ENCODE measurements around the gene GPR173.

The GPR173 gene

DNA sequence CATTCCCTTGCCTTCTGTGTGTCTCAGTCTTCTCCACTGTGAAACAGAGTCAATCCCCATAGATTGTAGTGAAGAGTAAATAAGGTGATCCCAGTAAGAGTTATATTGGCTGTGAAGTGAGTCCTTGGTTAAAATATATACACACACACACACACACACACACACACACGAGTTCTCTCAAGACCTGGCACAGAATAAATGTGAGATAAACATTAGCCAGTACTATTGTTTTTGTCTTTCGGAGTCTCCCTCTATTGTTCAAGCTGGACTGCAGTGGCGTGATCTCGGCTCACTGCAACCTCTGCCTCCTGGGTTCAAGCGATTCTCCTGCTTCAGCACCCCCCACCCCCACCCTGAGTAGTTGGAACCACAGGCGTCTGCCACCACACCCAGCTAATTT, 45.5 kb upstream of the GPR173 start:
- H3K79me2 ChIP-seq (ENCODE audit: insufficient read depth, low read length) = no peaks in the 10 kb centered on the region
- H3K9ac ChIP-seq (ENCODE audit: low read length) = no peak overlapping the region
- no peaks in the 10 kb centered on the region for H3F3A ChIP-seq (ENCODE audit: insufficient read depth)
- no peaks in the 10 kb centered on the region for H3K9me3 ChIP-seq (ENCODE audit: insufficient read depth, low read length)
- no peak overlapping the region for H3K4me2 ChIP-seq (ENCODE audit: low read depth, low read length, poor library complexity, severe bottlenecking)
- no peaks in the 10 kb centered on the region for H3K27me3 ChIP-seq (ENCODE audit: low read length)
- no peaks in the 10 kb centered on the region for H4K20me1 ChIP-seq (ENCODE audit: low read depth, low read length)
- H2AFZ ChIP-seq (ENCODE audit: low read depth, low read length, severe bottlenecking) = no peak overlapping the region
- no peak overlapping the region for H3K27ac ChIP-seq (ENCODE audit: low read depth, low read length)
- H3K36me3 ChIP-seq (ENCODE audit: low read length) = no peaks in the 10 kb centered on the region
- H3K9me2 ChIP-seq (replicated peaks; ENCODE audit: insufficient read depth, low read length) = no peaks in the 10 kb centered on the region
- TF ChIP-seq, protein P1, sequence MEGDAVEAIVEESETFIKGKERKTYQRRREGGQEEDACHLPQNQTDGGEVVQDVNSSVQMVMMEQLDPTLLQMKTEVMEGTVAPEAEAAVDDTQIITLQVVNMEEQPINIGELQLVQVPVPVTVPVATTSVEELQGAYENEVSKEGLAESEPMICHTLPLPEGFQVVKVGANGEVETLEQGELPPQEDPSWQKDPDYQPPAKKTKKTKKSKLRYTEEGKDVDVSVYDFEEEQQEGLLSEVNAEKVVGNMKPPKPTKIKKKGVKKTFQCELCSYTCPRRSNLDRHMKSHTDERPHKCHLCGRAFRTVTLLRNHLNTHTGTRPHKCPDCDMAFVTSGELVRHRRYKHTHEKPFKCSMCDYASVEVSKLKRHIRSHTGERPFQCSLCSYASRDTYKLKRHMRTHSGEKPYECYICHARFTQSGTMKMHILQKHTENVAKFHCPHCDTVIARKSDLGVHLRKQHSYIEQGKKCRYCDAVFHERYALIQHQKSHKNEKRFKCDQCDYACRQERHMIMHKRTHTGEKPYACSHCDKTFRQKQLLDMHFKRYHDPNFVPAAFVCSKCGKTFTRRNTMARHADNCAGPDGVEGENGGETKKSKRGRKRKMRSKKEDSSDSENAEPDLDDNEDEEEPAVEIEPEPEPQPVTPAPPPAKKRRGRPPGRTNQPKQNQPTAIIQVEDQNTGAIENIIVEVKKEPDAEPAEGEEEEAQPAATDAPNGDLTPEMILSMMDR (IDR thresholded peaks at IDR 0.05; ENCODE audit: insufficient read depth, low read length, poor library complexity, severe bottlenecking) = no peak
- TF ChIP-seq EZH2phosphoT487 (conservative IDR thresholded peaks at IDR 0.05; ENCODE audit: low read length) = no peak
- no peak overlapping the region for H3K4me3 ChIP-seq (ENCODE audit: insufficient read depth, low read length, poor library complexity, severe bottlenecking)

DNA sequence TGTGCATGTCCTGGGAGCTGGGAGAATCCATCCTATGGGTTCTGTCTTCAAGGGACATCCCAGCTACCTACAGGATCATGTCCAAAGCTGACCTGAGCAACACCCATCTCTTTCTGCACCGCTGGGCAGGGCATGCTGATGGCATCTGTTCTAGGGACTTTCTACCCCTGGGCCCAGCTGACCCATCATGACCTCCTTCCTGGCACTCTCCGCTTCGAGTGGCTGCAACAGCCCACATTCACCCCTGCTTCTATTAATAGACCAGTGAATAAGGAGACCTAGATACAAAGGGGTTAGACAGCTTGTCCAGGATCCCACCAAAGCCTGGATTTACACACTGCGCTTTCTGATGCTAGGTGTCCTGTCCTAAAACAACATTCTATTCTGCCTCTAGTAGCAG, 44.6 kb upstream of the GPR173 start:
- no peaks in the 10 kb centered on the region for H3K36me3 ChIP-seq (ENCODE audit: low read length)
- no peak overlapping the region for H2AFZ ChIP-seq (ENCODE audit: low read depth, low read length, severe bottlenecking)
- TF ChIP-seq, protein P1 (IDR thresholded peaks at IDR 0.05; ENCODE audit: insufficient read depth, low read length, poor library complexity, severe bottlenecking) = no peak
- no peak for TF ChIP-seq EZH2phosphoT487 (conservative IDR thresholded peaks at IDR 0.05; ENCODE audit: low read length)
- no peak overlapping the region for H3K4me3 ChIP-seq (ENCODE audit: insufficient read depth, low read length, poor library complexity, severe bottlenecking)
- H3K79me2 ChIP-seq (ENCODE audit: insufficient read depth, low read length) = no peaks in the 10 kb centered on the region
- no peak overlapping the region for H3K9ac ChIP-seq (ENCODE audit: low read length)
- no peaks in the 10 kb centered on the region for H3F3A ChIP-seq (ENCODE audit: insufficient read depth)
- H3K4me2 ChIP-seq (ENCODE audit: low read depth, low read length, poor library complexity, severe bottlenecking) = no peak overlapping the region
- H4K20me1 ChIP-seq (ENCODE audit: low read depth, low read length) = no peaks in the 10 kb centered on the region
- H3K9me3 ChIP-seq (ENCODE audit: insufficient read depth, low read length) = no peaks in the 10 kb centered on the region
- no peaks in the 10 kb centered on the region for H3K9me2 ChIP-seq (replicated peaks; ENCODE audit: insufficient read depth, low read length)
- no peak overlapping the region for H3K27ac ChIP-seq (ENCODE audit: low read depth, low read length)
- H3K27me3 ChIP-seq (ENCODE audit: low read length) = no peaks in the 10 kb centered on the region

DNA sequence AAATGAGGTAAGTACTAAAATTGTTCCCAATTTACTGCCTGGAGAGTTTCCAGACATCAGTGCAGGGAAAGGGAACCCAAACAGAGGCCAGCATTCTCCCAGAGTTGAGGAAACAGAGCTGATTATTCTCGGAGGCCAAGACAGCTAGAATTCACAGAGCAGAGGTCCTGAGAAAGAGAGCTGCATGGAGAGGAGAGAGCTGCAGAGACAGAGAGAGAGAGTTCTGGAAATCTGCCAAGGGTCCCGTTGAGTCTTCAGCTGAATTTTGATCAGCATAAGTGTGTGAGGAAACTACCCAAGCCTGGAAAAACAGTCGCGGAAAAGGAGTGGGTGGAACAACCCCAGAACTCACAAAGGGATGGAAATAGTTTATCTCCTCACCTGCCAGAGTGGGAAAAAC, 43.8 kb upstream of the GPR173 start:
- H3K4me2 ChIP-seq (ENCODE audit: low read depth, low read length, poor library complexity, severe bottlenecking) = no peak overlapping the region
- H3K79me2 ChIP-seq (ENCODE audit: insufficient read depth, low read length) = no peaks in the 10 kb centered on the region

More for the DNA sequence above, 43.8 kb upstream of the GPR173 start:
- no peaks in the 10 kb centered on the region for H3K9me3 ChIP-seq (ENCODE audit: insufficient read depth, low read length)
- TF ChIP-seq EZH2phosphoT487 (conservative IDR thresholded peaks at IDR 0.05; ENCODE audit: low read length) = no peak
- TF ChIP-seq, protein P1 (IDR thresholded peaks at IDR 0.05; ENCODE audit: insufficient read depth, low read length, poor library complexity, severe bottlenecking) = no peak
- H3K36me3 ChIP-seq (ENCODE audit: low read length) = no peaks in the 10 kb centered on the region
- no peaks in the 10 kb centered on the region for H4K20me1 ChIP-seq (ENCODE audit: low read depth, low read length)
- H3K4me3 ChIP-seq (ENCODE audit: insufficient read depth, low read length, poor library complexity, severe bottlenecking) = no peak overlapping the region
- no peaks in the 10 kb centered on the region for H3F3A ChIP-seq (ENCODE audit: insufficient read depth)
- H3K27me3 ChIP-seq (ENCODE audit: low read length) = no peaks in the 10 kb centered on the region
- H3K27ac ChIP-seq (ENCODE audit: low read depth, low read length) = no peak overlapping the region
- H3K9ac ChIP-seq (ENCODE audit: low read length) = no peak overlapping the region
- no peaks in the 10 kb centered on the region for H3K9me2 ChIP-seq (replicated peaks; ENCODE audit: insufficient read depth, low read length)
- no peak overlapping the region for H2AFZ ChIP-seq (ENCODE audit: low read depth, low read length, severe bottlenecking)

Data from SU-DHL-6 (cell line).